GM12872 (cell line): ENCODE measurements around the gene POGLUT2.

ENCODE experiments used
- TF ChIP-seq, protein P1 (sequence below): IDR thresholded peaks from 3 replicates; pipeline ENCODE4 v1.5.1; 2011; ENCODE audit warnings: low read depth, mild to moderate bottlenecking, low read length, moderate library complexity; ENCODE audit not compliant: insufficient read depth

POGLUT2 gene

DNA sequence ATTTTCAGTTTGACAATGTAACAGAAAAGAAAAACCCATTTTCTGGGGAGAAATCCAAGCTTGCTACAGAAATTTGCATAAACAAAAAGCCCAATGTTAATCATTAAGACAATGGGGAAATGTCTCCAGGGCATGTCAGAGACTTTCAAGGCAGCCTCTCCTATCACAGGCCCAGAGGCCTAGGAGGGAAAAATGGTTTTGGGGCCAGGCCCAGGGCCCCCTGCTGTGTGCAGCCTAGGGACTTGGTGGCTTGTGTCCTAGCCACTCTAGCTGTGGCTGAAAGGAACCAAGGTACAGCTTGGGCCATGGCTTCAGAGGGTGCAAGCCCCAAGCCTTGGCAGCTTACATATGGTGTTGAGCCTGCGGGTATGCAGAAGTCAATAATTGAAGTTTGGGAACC is 17.2 kb downstream of the POGLUT2 start:
- TF ChIP-seq, protein P1, sequence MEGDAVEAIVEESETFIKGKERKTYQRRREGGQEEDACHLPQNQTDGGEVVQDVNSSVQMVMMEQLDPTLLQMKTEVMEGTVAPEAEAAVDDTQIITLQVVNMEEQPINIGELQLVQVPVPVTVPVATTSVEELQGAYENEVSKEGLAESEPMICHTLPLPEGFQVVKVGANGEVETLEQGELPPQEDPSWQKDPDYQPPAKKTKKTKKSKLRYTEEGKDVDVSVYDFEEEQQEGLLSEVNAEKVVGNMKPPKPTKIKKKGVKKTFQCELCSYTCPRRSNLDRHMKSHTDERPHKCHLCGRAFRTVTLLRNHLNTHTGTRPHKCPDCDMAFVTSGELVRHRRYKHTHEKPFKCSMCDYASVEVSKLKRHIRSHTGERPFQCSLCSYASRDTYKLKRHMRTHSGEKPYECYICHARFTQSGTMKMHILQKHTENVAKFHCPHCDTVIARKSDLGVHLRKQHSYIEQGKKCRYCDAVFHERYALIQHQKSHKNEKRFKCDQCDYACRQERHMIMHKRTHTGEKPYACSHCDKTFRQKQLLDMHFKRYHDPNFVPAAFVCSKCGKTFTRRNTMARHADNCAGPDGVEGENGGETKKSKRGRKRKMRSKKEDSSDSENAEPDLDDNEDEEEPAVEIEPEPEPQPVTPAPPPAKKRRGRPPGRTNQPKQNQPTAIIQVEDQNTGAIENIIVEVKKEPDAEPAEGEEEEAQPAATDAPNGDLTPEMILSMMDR = no peak

DNA sequence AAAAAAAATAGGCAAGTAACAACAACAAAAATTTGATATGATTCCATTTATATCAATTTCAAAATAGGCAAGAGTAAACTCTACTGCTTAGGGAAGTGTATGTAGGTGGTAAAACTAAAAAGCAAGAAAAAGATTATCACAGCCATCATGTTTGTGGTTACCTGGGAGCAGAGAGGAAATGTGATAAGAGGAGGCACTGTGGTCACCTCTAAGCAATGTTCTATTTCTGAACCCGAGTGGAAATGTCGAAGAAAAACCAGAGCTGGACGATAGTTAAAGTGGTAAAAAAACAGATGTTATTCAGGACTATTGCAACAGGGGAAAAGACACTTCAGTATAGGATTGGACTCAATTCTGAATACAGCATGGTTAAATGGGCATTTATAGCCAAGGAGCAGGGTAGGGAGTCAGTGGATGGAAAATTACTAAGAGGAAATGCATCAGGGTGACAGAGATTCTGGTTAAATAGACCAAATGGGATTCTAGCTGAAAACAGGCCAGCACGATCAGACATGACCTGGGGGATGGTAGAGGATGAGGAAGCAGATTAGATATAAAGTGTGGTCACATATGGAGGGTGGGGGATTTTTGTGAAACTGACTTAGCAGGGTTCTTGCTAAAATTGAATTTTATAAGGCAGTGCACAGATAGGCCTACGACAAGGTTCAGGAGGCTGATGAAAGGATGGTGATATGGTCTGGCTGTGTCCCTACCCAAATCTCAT is 19.2 kb downstream of the POGLUT2 start:
- TF ChIP-seq, protein P1 = no peak

DNA sequence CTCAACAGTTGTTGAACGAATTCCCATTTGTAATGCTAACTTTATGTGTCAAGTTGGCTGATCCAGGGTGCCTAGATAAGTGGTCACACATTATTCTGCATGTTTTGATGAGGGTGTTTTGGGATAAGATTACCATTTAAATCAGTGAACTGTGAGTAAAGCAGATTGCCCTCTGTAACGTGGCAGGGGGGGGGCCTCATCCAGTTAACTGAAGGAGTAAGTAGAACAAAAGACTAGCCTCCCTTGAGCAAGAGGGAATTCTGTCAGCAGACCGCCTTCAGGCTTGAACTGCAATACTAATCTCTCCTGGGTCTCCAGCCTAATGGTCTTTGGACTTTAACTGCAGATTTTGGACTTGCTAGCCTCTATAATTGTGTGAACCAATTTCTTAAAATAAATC is 21.0 kb downstream of the POGLUT2 start:
- TF ChIP-seq, protein P1 = no peak

DNA sequence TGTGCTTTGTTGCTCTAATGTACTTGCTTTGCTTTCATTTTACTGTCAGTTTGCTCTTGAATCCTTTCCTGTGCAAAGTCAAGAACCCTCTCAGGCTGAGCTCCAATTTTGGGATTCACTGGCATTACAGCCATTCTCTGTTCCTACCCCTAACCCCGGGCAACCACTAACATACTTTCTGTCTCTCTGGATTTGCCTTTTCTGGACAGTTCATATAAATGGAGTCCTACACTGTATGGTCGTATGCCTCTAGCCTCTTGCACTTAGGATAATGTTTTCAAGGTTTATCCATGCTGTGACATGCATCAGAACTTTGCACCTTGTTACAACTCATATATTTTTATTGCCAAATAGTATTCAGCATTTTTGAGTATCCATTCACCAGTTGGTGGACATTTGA is 22.5 kb downstream of the POGLUT2 start:
- TF ChIP-seq, protein P1 = no peak

DNA sequence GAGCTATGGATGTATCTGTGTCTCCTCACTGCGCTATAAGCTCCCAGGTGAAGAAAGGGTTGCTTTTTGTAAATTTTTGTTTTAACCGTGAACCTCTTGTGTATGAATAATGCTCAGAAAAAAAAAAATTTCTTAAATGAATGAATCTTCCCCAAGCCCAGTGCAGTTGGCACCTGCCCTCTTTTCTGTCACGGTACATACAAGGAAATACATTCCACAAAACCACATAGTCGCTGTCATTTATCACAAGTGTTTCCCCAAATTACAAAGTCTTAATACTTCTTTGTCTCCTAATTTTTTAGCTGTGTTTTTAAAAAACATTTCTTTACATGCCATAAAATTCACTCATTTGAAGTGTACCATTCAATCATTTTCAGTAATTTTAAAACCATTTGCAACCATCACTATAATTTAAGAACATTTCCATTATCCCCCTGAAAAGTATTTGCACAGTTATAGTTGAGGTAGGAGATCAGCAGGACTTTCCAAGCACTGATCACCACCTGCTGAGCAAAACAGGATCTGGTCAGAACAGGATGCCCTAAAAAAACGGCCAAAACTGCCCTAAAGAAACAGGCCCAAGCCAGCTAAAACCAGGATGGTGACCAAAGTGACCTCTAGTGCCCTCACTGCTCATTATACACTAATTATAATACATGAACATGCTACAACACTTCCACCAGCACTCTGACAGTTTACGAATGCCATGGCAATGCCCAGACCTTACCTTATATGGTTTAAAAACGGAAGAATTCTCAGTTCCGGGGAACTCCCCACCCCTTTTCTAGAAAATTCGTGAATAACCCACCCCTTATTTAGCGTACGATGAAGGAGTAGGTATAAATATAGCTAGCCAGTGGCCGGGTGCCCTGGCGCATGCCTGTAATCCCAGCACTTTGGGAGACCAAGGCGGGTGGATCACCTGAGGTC is 23.9 kb downstream of the POGLUT2 start:
- TF ChIP-seq, protein P1 = no peak

DNA sequence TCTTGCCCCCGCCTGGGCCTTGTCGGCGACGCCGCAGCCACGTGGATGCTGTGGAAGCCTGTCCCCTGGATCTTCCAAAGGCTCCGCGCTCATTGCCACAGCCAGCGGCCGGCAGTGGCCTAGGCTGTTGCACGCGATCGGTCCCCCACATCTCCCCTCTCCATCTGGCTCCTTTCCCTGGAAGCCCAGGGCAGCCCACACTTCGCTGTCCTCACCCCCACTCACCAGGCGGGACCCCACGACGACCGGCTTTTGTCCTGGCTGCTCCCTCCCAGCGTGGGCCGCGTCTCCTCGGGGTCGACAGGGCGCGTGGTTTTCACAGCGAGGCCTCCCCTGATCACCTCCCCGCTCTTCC is 24.6 kb downstream of the POGLUT2 start:
- TF ChIP-seq, protein P1 = no peak

DNA sequence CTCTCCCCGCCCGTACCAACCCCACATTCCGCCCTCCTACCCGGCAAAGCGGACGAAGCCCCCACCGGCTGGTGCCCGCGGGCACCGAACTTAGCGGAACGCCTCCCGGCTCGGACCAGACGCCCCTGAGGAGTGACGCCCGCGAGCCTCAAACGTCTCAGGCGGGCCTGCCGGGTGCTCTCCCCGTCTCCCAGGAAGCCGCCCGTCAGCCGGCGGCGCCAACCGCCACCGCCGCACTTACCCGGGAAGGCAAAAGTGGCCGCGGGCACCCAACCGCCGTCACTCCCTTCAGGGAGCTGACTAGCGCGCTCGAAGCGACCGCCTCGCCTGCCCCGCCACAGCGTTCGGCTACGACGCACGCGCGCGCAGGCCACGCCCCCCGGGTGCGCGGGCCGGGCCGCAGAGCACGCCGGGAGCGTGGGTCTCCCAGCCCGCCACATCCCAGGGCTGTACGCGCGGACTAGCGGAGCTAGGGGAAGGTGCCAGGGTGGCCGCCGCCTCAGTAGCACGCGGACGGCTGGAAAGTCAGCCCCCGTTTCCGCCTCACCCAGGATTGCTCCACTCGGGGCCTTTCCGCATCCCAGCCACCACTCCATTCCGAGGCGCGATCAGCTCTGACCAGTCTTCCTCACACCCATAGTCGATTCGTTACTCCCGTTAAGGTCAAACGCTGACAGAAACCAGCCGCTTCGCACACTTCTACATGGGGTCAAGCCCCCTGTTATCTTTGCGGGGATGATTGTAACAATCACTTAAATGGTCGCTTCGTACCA is 25.1 kb downstream of the POGLUT2 start, which contains the start of gene TEX30:
TEX30 (minus strand) TSS at position 346 of the 773 bp plus-strand sequence. CDS start 3,760 bp downstream, outside the sequence.
- TF ChIP-seq, protein P1 = no peak
